OCI-M2 (cell line): Measurements from ENCODE around the gene ATP6V0E1.
"Not testable (repeated sequence)": the region's sequence is repeated elsewhere in the genome, so short reads cannot be mapped to it uniquely, and the experiment has no call there.

Experiments
- DNase-seq: peaks from one replicate; lab custom pipeline; 2025; ENCODE audit not compliant: unreplicated experiment; lab: John Stamatoyannopoulos, UW

Gene ATP6V0E1

GRCh38 chr5:173001229-173001841 is 17.8 kb downstream of the ATP6V0E1 start:
- no peak for DNase-seq

- no peak for DNase-seq
Measured at GRCh38 chr5:173003360-173003759, 19.8 kb downstream of the ATP6V0E1 start.

GRCh38 chr5:173004013-173004412 is 20.4 kb downstream of the ATP6V0E1 start:
- DNase-seq: no peak

GRCh38 chr5:173004447-173004846 is 20.9 kb downstream of the ATP6V0E1 start:
- no peak for DNase-seq

GRCh38 chr5:173010021-173010420 is 26.4 kb downstream of the ATP6V0E1 start:
- no peak for DNase-seq

- no peak for DNase-seq
Measured at GRCh38 chr5:173010547-173011464, 27.2 kb downstream of the ATP6V0E1 start.

GRCh38 chr5:173011566-173011965 is 28.0 kb downstream of the ATP6V0E1 start:
- no peak for DNase-seq

GRCh38 chr5:173012882-173013281 is 29.3 kb downstream of the ATP6V0E1 start:
- no peak for DNase-seq

GRCh38 chr5:173014671-173015070 is 31.1 kb downstream of the ATP6V0E1 start:
- no peak for DNase-seq

GRCh38 chr5:173015192-173015591 is 31.6 kb downstream of the ATP6V0E1 start:
- DNase-seq: no peak

- DNase-seq: no peak
Measured at GRCh38 chr5:173015598-173016455, 32.3 kb downstream of the ATP6V0E1 start.

- DNase-seq: no peak
Measured at GRCh38 chr5:173016598-173017046, 33.1 kb downstream of the ATP6V0E1 start.

- not testable (repeated sequence) for DNase-seq
Measured at GRCh38 chr5:173017087-173017486, 33.5 kb downstream of the ATP6V0E1 start.

GRCh38 chr5:173018358-173018757 is 34.8 kb downstream of the ATP6V0E1 start:
- DNase-seq: no peak

- no peak for DNase-seq
Measured at GRCh38 chr5:173020154-173020581, 36.6 kb downstream of the ATP6V0E1 start.

- DNase-seq: no peak
Measured at GRCh38 chr5:173020643-173021042, 37.1 kb downstream of the ATP6V0E1 start.

GRCh38 chr5:173025651-173026050 is 42.1 kb downstream of the ATP6V0E1 start:
- no peak for DNase-seq

GRCh38 chr5:173027905-173028304 is 44.3 kb downstream of the ATP6V0E1 start:
- DNase-seq: no peak

GRCh38 chr5:173028811-173029327 is 45.3 kb downstream of the ATP6V0E1 start:
- no peak for DNase-seq

GRCh38 chr5:173029499-173029921 is 45.9 kb downstream of the ATP6V0E1 start:
- DNase-seq: no peak

- not testable (repeated sequence) for DNase-seq
Measured at GRCh38 chr5:173032096-173032495, 48.5 kb downstream of the ATP6V0E1 start.
